AG04450 (cell line): ENCODE measurements around the gene AMHR2. TPM values are rescaled to one million over a fixed set of nuclear protein-coding genes. Genes with fewer than 3 reads are reported as not detected.

Experiments used
- CTCF ChIA-PET: fragments of 300-600, 350-600 bp; formaldehyde crosslinking; extraction: SDS; loops from one replicate; lab custom pipeline; 2022; ENCODE audit warnings: antibody characterized with exemption, inconsistent platforms; lab: Charles Lee
- POLR2A ChIA-PET: fragments of 350-600 bp; formaldehyde crosslinking; extraction: SDS; loops from one replicate; lab custom pipeline; 2021; ENCODE audit warnings: antibody characterized with exemption, inconsistent platforms; lab: Yijun Ruan, JAX
- DNase-seq: peaks from one replicate; pipeline ENCODE4 v3.0.0-alpha.2; 2011; ENCODE audit warnings: low read depth, low spot score
- H3K27ac ChIP-seq: one replicate; pipeline ENCODE4 v1.5.1; 2012; ENCODE audit warnings: low read depth, low read length, control low read depth
- H3K27me3 ChIP-seq: one replicate; pipeline ENCODE4 v1.6.0; 2012; ENCODE audit warnings: low read length; ENCODE audit not compliant: control insufficient read depth, insufficient read depth
- H3K4me3 ChIP-seq: 2 replicates; pipeline ENCODE4 v1.5.1; 2011; ENCODE audit warnings: mild to moderate bottlenecking, low read depth, low read length, control low read depth
- H3K9me3 ChIP-seq: 2 replicates; pipeline ENCODE4 v1.5.1; 2012; ENCODE audit warnings: low read length; ENCODE audit not compliant: control insufficient read depth, insufficient read depth
- polyA plus RNA-seq: library from polyadenylated mRNA; depleted of rRNA; stranded (reverse); fragments of >200 nt; gene quantifications from 2 replicates; pipeline ENCODE4 v1.2.3, GENCODE V29; 2011
- TF ChIP-seq, protein P1 (sequence below): IDR thresholded peaks from 2 replicates; pipeline ENCODE4 v1.5.1; 2011; ENCODE audit warnings: low read depth, low read length, control low read depth, inconsistent platforms

AMHR2 gene
- polyA plus RNA-seq, 1 experiment, result not detected

DNA sequence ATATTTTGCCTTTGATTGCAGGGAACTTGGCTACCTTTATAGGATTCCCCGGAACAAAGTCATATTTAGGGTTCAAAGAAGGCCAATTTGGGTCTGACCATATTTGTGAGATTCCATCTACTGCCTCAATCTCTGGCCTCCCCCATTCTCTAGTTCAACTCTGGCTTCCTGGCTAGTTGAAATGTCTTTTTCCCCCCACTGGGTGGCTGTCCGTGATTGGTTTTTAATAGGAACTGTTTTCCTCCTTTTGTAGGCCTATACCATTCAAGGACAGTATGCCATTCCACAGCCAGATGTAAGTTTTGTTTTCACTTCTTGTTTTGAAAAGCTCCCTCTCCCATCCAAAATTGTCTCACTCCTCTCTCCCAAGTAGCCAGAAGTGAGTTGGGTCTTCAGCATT is 42.0 kb downstream of the AMHR2 start:
- TF ChIP-seq, protein P1, sequence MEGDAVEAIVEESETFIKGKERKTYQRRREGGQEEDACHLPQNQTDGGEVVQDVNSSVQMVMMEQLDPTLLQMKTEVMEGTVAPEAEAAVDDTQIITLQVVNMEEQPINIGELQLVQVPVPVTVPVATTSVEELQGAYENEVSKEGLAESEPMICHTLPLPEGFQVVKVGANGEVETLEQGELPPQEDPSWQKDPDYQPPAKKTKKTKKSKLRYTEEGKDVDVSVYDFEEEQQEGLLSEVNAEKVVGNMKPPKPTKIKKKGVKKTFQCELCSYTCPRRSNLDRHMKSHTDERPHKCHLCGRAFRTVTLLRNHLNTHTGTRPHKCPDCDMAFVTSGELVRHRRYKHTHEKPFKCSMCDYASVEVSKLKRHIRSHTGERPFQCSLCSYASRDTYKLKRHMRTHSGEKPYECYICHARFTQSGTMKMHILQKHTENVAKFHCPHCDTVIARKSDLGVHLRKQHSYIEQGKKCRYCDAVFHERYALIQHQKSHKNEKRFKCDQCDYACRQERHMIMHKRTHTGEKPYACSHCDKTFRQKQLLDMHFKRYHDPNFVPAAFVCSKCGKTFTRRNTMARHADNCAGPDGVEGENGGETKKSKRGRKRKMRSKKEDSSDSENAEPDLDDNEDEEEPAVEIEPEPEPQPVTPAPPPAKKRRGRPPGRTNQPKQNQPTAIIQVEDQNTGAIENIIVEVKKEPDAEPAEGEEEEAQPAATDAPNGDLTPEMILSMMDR, result 0 out of 2 replicates have a peak, but pooled peaks have one; percentile 4
- H3K9me3 ChIP-seq, result no peaks in the 10 kb centered on the region
- CTCF ChIA-PET, result interaction anchor here (0.8 to 1.0 kb wide), 3 partner anchors 35 to 113 kb away, joined by 3 to 6 read pairs (median 3); partner anchors contain the start of gene TARBP2
- H3K27ac ChIP-seq, result no peak overlapping the region
- no peak for DNase-seq
- no peak overlapping the region for H3K4me3 ChIP-seq
- H3K27me3 ChIP-seq, result no peaks in the 10 kb centered on the region
- POLR2A ChIA-PET, result interaction anchor here (0.6 to 1.1 kb wide), 2 partner anchors 12 to 16 kb away, joined by 3 to 4 read pairs; no protein-coding TSS in a partner anchor

- DNase-seq, result no peak
- Histone ChIP-seq H3K9me3 (no peaks in the 10 kb centered on the region), H3K27me3 (no peaks in the 10 kb centered on the region), H3K27ac (no peak overlapping the region), H3K4me3 (no peak overlapping the region)
- CTCF ChIA-PET, result no interaction called here
- TF ChIP-seq, protein P1, result no peak
- POLR2A ChIA-PET, result interaction anchor here (0.7 kb wide), 1 partner anchor 8 kb away, joined by 4 read pairs; no protein-coding TSS in a partner anchor
These were observed 43.0 kb downstream of the AMHR2 start for GRCh38 chr12:53466640-53467039.

DNA sequence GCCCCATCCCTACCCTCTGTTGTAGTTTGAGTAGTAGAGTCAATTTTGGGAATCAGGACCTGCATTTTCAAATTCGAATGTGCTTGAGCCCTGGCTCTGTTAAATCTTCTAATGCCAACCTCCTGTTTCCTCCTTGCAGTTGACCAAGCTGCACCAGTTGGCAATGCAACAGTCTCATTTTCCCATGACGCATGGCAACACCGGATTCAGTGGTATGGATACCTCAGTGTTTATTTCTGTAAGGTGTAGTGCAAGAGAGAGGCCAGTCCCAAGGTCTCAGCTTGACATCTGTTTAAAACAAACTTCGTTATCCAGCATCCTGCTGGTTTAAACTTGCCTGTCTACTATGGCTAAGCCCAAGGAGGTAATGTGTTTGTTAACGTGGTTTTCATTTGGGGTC is 43.4 kb downstream of the AMHR2 start:
- Histone ChIP-seq H3K4me3 (no peak overlapping the region), H3K27ac (no peak overlapping the region), H3K9me3 (no peaks in the 10 kb centered on the region), H3K27me3 (no peaks in the 10 kb centered on the region)
- TF ChIP-seq, protein P1, result no peak
- DNase-seq, result no peak
- POLR2A ChIA-PET, result interaction anchor here (0.7 kb wide), 1 partner anchor 9 kb away, joined by 4 read pairs; no protein-coding TSS in a partner anchor
- CTCF ChIA-PET, result no interaction called here

DNA sequence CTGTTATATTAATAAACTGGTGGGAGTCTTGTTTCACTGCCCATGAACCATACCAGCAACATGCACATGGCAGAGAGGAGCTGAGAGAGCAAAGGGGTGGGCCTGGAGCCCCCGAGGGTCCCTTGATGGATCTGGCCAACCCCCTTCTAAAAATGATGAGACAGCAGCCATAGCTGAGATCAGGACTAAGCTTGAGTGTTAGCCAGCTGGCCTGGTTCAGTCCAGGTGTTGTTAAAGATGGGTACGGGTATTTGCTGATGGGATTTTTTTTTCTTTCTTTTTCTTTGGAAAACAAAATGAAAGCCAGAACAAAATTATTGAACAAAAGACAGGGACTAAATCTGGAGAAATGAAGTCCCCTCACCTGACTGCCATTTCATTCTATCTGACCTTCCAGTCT is 44.2 kb downstream of the AMHR2 start:
- ChIA-PET CTCF (no interaction called here), POLR2A (interaction anchor here (1.0 kb wide), 1 partner anchor 9 kb away, joined by 18 read pairs; no protein-coding TSS in a partner anchor)
- Histone ChIP-seq H3K4me3 (no peak overlapping the region), H3K27ac (no peak overlapping the region), H3K27me3 (no peaks in the 10 kb centered on the region), H3K9me3 (no peaks in the 10 kb centered on the region)
- TF ChIP-seq, protein P1, result no peak
- no peak for DNase-seq

- CTCF ChIA-PET, result interaction anchor here (0.7 to 1.1 kb wide), 2 partner anchors 41 to 147 kb away, joined by 3 to 5 read pairs; no protein-coding TSS in a partner anchor
- H3K4me3 ChIP-seq, result no peak overlapping the region
- no peaks in the 10 kb centered on the region for H3K27me3 ChIP-seq
- TF ChIP-seq, protein P1, result no peak
- no peak for DNase-seq
- POLR2A ChIA-PET, result interaction anchor here (1.0 kb wide), 1 partner anchor 9 kb away, joined by 18 read pairs; no protein-coding TSS in a partner anchor
- H3K27ac ChIP-seq, result no peak overlapping the region
- H3K9me3 ChIP-seq, result no peaks in the 10 kb centered on the region
These were observed 44.6 kb downstream of the AMHR2 start for GRCh38 chr12:53468282-53468681.
